B cell (primary cell): ENCODE measurements around the gene FADS6. TPM values are rescaled to one million over a fixed set of nuclear protein-coding genes. Genes with fewer than 3 reads are reported as not detected.

Experiments used
- ATAC-seq: fragments of 200-7000 bp; cut with Tn5 transposase; one replicate; pipeline ENCODE4 v1.10.0; 2021; ENCODE audit warnings: low read depth, mild to moderate bottlenecking, moderate number of reproducible peaks, moderate library complexity
- CTCF ChIA-PET: fragments of 350-600 bp; sonication (Branson Sonifier 250); formaldehyde crosslinking; loops from one replicate; lab custom pipeline; 2021; ENCODE audit warnings: antibody characterized with exemption, inconsistent platforms; lab: Charles Lee
- POLR2A ChIA-PET: fragments of 350-600 bp; sonication (Branson Sonifier 250); formaldehyde crosslinking; loops from one replicate; lab custom pipeline; 2021; ENCODE audit warnings: antibody characterized with exemption; lab: Charles Lee
- DNase-seq: peaks from one replicate; pipeline ENCODE4 v3.0.0; 2013
- H2AFZ ChIP-seq: 2 replicates; pipeline ENCODE4 v1.6.1; 2012; ENCODE audit warnings: mild to moderate bottlenecking, low read depth, low read length; ENCODE audit not compliant: insufficient read depth, poor library complexity, severe bottlenecking
- H3K27ac ChIP-seq, 2 donors: 1 replicate in 1 of 2; 2 replicates in 1 of 2; pipeline ENCODE4 v1.5.1; 2012 to 2013; ENCODE audit warnings: low read length in 2 of 2, mild to moderate bottlenecking in 2 of 2, moderate library complexity in 1 of 2
- H3K27me3 ChIP-seq, 4 experiments: fragments of 200-600 bp in 1 of 4; sonication (generic) in 1 of 4; replicated peaks in 1 of 4; 1 replicate in 2 of 4; 2 replicates in 2 of 4; pipeline versions ENCODE4 v1.6.1 to v1.7.0; 2013 to 2016; ENCODE audit warnings: low read length in 3 of 4, mild to moderate bottlenecking in 2 of 4, mixed read lengths in 1 of 4, moderate library complexity in 1 of 4; ENCODE audit not compliant: insufficient read depth in 4 of 4, control insufficient read depth in 3 of 4; ENCODE audit errors: control extremely low read depth in 1 of 4
- H3K36me3 ChIP-seq, 2 experiments: replicated peaks in 1 of 2; 1 replicate in 1 of 2; 2 replicates in 1 of 2; pipeline versions ENCODE4 v1.6.1 to v1.7.1; 2013; ENCODE audit warnings: low read length in 1 of 2; ENCODE audit not compliant: insufficient read depth in 2 of 2, control insufficient read depth in 1 of 2; ENCODE audit errors: control extremely low read depth in 1 of 2, extremely low read depth in 1 of 2
- H3K4me1 ChIP-seq, 2 donors: fragments of 200-600 bp in 1 of 2; sonication (generic) in 1 of 2; 1 replicate in 1 of 2; 2 replicates in 1 of 2; pipeline versions ENCODE4 v1.5.1 to v1.6.1; 2013 to 2017; ENCODE audit warnings: low read length in 2 of 2; ENCODE audit not compliant: control insufficient read depth in 2 of 2, insufficient read depth in 2 of 2
- H3K4me2 ChIP-seq: replicated peaks from 2 replicates; pipeline ENCODE3; 2012; ENCODE audit warnings: mild to moderate bottlenecking, low read depth, low read length; ENCODE audit not compliant: poor library complexity, severe bottlenecking
- H3K4me3 ChIP-seq, 5 experiments: fragments of 200-600 bp in 1 of 5; sonication (generic) in 1 of 5; 1 replicate in 3 of 5; 2 replicates in 2 of 5; pipeline versions ENCODE4 v1.5.1 to v1.7.0; 2011 to 2016; ENCODE audit warnings: low read length in 4 of 5, mild to moderate bottlenecking in 4 of 5, low read depth in 2 of 5, control low read depth in 1 of 5, moderate library complexity in 1 of 5; ENCODE audit not compliant: insufficient read depth in 1 of 5; ENCODE audit errors: control extremely low read depth in 1 of 5, extremely low read depth in 1 of 5
- H3K79me2 ChIP-seq: fragments of 200-600 bp; sonication (generic); one replicate; pipeline ENCODE4 v1.6.0; 2016; ENCODE audit warnings: low read length; ENCODE audit not compliant: control insufficient read depth, insufficient read depth
- H3K9ac ChIP-seq: fragments of 200-600 bp; sonication (generic); 2 replicates; pipeline ENCODE4 v1.6.1; 2017; ENCODE audit warnings: mild to moderate bottlenecking, low read length, moderate library complexity
- H3K9me3 ChIP-seq, 3 donors: one replicate each; pipeline versions ENCODE4 v1.6.1 to v1.7.1; 2013; ENCODE audit warnings: low read length in 2 of 3; ENCODE audit not compliant: control insufficient read depth in 2 of 3, insufficient read depth in 1 of 3; ENCODE audit errors: control extremely low read depth in 1 of 3
- H4K20me1 ChIP-seq: 2 replicates; pipeline ENCODE4 v1.6.0; 2012; ENCODE audit warnings: mild to moderate bottlenecking, low read length; ENCODE audit not compliant: insufficient read depth, control insufficient read depth, poor library complexity, severe bottlenecking
- H3K27ac Mint-ChIP-seq: one replicate; pipeline ENCODE4 v1.8.0; 2021; ENCODE audit warnings: mixed read lengths
- H3K27me3 Mint-ChIP-seq: one replicate; pipeline ENCODE4 v1.8.0; 2021; ENCODE audit warnings: mixed read lengths
- H3K4me1 Mint-ChIP-seq: one replicate; pipeline ENCODE4 v1.8.0; 2021; ENCODE audit warnings: mixed read lengths
- H3K4me3 Mint-ChIP-seq: one replicate; pipeline ENCODE4 v1.8.0; 2021; ENCODE audit warnings: mixed read lengths
- H3K9me3 Mint-ChIP-seq: one replicate; pipeline ENCODE4 v1.8.0; 2022; ENCODE audit warnings: mixed read lengths; ENCODE audit not compliant: insufficient read depth
- EZH2 ChIP-seq: IDR thresholded peaks from 2 replicates; pipeline ENCODE4 v1.6.1; 2012; ENCODE audit warnings: borderline replicate concordance, low read depth, mild to moderate bottlenecking, moderate library complexity, low read length; ENCODE audit not compliant: insufficient read depth, poor library complexity, severe bottlenecking
- WGBS: methylation state at CpG from one replicate; pipeline ENCODE4 v1.1.5; 2013; ENCODE audit warnings: missing lambda C conversion rate; ENCODE audit not compliant: insufficient coverage; 5-methylcytosine and 5-hydroxymethylcytosine counted together
- intact Hi-C: fragments of 100-400 bp; cut with micrococcal nuclease; formaldehyde crosslinking; loops from one replicate; pipeline ENCODE4 v1.10.0; 2022
- polyA plus RNA-seq: library from polyadenylated mRNA; depleted of rRNA; stranded (reverse); fragments of >200 nt; gene quantifications from 2 replicates; pipeline ENCODE4 v1.2.3, GENCODE V29; 2012
- total RNA-seq, 2 donors: library from RNA; stranded (reverse); fragments of 120-200 nt in 1 of 2; gene quantifications; 1 replicate in 1 of 2; 2 replicates in 1 of 2; pipeline versions ENCODE4 v1.2.3 to v1.2.4, GENCODE V29; 2013 to 2022
- TF ChIP-seq, protein P1 (sequence below): fragments of 200-600 bp; IDR thresholded peaks from one replicate; pipeline ENCODE4 v1.8.0; 2022; ENCODE audit warnings: antibody characterized with exemption, mild to moderate bottlenecking

FADS6 gene
- total and polyA plus RNA-seq, 2 donors (not counting 1 experiment from before 2014, with no cell fraction given), result not detected

- H3K27ac Mint-ChIP-seq, result peak overlapping the region; percentile 79
- H3K4me3 Mint-ChIP-seq, result peak overlapping the region; percentile 13
- POLR2A ChIA-PET, result interaction anchor here (0.6 kb wide), 1 partner anchor 487 kb away, joined by 5 read pairs; no protein-coding TSS in a partner anchor
- Histone ChIP-seq H3K27me3 (no peaks in the 10 kb centered on the region), H2AFZ (no peak overlapping the region), H3K79me2 (peaks cover 2% of the 10 kb centered on the region), H3K4me3 (no peak overlapping the region), H4K20me1 (peaks cover 5% of the 10 kb centered on the region), H3K4me1 (peaks cover 26 to 38% of the 10 kb centered on the region in 2 donors), H3K9me3 (peaks cover 0 to 8% (median 0%) of the 10 kb centered on the region in 3 donors), H3K9ac (no peak overlapping the region), H3K36me3 (peaks cover 0 to 15% of the 10 kb centered on the region in 2 experiments), H3K27ac (no peak overlapping the region), H3K4me2 (peak overlapping the region; percentile 13)
- no peaks in the 10 kb centered on the region for H3K9me3 Mint-ChIP-seq
- CTCF ChIA-PET, result interaction anchor here (0.6 to 2.3 kb wide), 5 partner anchors 10 to 87 kb away, joined by 3 to 8 read pairs (median 5); no protein-coding TSS in a partner anchor
- DNase-seq (peak; percentile 33), ATAC-seq (peak; percentile 51)
- 62% methylated on average over 7 of the region's 9 CpGs for WGBS
- no peak for TF ChIP-seq EZH2
- TF ChIP-seq, protein P1, sequence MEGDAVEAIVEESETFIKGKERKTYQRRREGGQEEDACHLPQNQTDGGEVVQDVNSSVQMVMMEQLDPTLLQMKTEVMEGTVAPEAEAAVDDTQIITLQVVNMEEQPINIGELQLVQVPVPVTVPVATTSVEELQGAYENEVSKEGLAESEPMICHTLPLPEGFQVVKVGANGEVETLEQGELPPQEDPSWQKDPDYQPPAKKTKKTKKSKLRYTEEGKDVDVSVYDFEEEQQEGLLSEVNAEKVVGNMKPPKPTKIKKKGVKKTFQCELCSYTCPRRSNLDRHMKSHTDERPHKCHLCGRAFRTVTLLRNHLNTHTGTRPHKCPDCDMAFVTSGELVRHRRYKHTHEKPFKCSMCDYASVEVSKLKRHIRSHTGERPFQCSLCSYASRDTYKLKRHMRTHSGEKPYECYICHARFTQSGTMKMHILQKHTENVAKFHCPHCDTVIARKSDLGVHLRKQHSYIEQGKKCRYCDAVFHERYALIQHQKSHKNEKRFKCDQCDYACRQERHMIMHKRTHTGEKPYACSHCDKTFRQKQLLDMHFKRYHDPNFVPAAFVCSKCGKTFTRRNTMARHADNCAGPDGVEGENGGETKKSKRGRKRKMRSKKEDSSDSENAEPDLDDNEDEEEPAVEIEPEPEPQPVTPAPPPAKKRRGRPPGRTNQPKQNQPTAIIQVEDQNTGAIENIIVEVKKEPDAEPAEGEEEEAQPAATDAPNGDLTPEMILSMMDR, result no peak
- no peaks in the 10 kb centered on the region for H3K27me3 Mint-ChIP-seq
- H3K4me1 Mint-ChIP-seq, result peaks cover 39% of the 10 kb centered on the region
- intact Hi-C loops, result no loop called here
Measured at GRCh38 chr17:74832421-74832820, 61.0 kb downstream of the FADS6 start.

DNA sequence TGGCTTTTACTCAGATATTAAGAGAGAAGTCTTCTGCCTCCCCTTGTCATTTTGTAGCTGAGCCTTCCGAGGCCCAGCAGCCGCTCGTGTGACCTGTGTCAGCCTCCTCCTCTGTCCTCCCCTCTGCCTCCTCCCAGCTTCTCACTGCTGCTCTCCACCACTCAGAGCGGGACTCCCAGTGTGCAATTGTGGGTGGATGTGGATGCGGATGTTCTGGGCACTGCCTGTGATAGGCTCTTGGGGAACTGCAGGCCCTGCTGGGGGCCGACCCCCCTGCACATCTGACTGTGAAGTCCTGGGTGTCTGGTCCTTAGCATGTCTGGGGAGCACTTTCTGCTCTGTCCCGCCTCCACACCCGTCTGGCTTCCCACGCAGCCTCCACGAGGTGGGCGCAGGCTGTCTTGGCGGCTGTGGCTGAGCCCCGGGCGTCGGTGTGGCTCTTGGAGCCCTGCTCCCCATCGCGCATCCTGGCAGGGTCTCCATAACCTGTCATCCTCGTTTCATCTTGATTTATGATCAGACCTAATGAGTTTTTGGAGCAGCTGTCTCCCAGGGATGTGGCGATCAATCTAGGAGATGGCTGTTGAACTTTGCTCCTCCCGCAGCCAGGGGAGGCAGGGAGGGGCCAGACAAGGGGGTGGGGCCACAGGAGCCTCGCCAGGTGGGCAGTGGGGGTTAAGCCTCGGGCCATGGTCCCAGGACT is 61.8 kb downstream of the FADS6 start:
- H3K4me1 Mint-ChIP-seq, result peaks cover 37% of the 10 kb centered on the region
- Histone ChIP-seq H3K27me3 (no peaks in the 10 kb centered on the region), H3K9me3 (peaks cover 0 to 8% (median 0%) of the 10 kb centered on the region in 3 donors), H3K9ac (no peak overlapping the region), H3K4me1 (peaks cover 26 to 38% of the 10 kb centered on the region in 2 donors), H2AFZ (no peak overlapping the region), H3K36me3 (peaks cover 0 to 11% of the 10 kb centered on the region in 2 experiments), H3K79me2 (no peaks in the 10 kb centered on the region), H4K20me1 (peaks cover 4% of the 10 kb centered on the region), H3K4me3 (no peak overlapping the region), H3K4me2 (no peak overlapping the region), H3K27ac (no peak overlapping the region)
- ChIA-PET POLR2A (no interaction called here), CTCF (interaction anchor here (0.6 to 2.1 kb wide), 2 partner anchors 41 to 47 kb away, joined by 5 to 7 read pairs; no protein-coding TSS in a partner anchor)
- no peaks in the 10 kb centered on the region for H3K9me3 Mint-ChIP-seq
- DNase-seq (no peak), ATAC-seq (no peak)
- no peaks in the 10 kb centered on the region for H3K27me3 Mint-ChIP-seq
- TF ChIP-seq EZH2, result no peak
- TF ChIP-seq, protein P1, result no peak
- H3K27ac Mint-ChIP-seq, result no peak overlapping the region
- H3K4me3 Mint-ChIP-seq, result no peak overlapping the region
- WGBS, result 95% methylated on average over 19 of the region's 22 CpGs
- intact Hi-C loops, result no loop called here
